HepG2 (cell line): ENCODE measurements around the gene ABCC12. TPM values are rescaled to one million over a fixed set of nuclear protein-coding genes. Genes with fewer than 3 reads are reported as not detected.

Experiments
- CERS6 ChIP-seq: sonication (generic); formaldehyde crosslinking; IDR thresholded peaks from 2 replicates; pipeline ENCODE4 v1.5.0; 2020; ENCODE audit warnings: missing genetic modification reagents
- CHD2 ChIP-seq: IDR thresholded peaks from 2 replicates; pipeline ENCODE4 v1.6.1; 2011; ENCODE audit warnings: low read depth, low read length, improper control_type of control experiment
- DMAP1 ChIP-seq: IDR thresholded peaks from 2 replicates; pipeline ENCODE4 v1.6.1; 2016
- KDM3A ChIP-seq: IDR thresholded peaks from 2 replicates; pipeline ENCODE4 v1.6.1; 2018; ENCODE audit warnings: low read depth, missing compliant biosample characterization
- NCOA2 ChIP-seq: sonication (generic); formaldehyde crosslinking; IDR thresholded peaks from 2 replicates; pipeline ENCODE4 v1.8.0; 2022; ENCODE audit warnings: inconsistent platforms
- PITX1 ChIP-seq: sonication (generic); formaldehyde crosslinking; IDR thresholded peaks from 2 replicates; pipeline ENCODE4 v1.5.1; 2020; ENCODE audit warnings: mild to moderate bottlenecking, missing genetic modification reagents
- RELA ChIP-seq: sonication (generic); formaldehyde crosslinking; IDR thresholded peaks from 2 replicates; pipeline ENCODE4 v1.4.0; 2020; ENCODE audit warnings: missing genetic modification reagents
- SAFB2 ChIP-seq: sonication (generic); formaldehyde crosslinking; IDR thresholded peaks from 2 replicates; pipeline ENCODE4 v1.5.1; 2020; ENCODE audit warnings: missing genetic modification reagents, low read depth, mild to moderate bottlenecking, borderline replicate concordance
- SNRNP70 ChIP-seq: fragments of 200-400 bp; formaldehyde crosslinking; IDR thresholded peaks from 2 replicates; pipeline ENCODE4 v1.6.1; 2017; ENCODE audit warnings: mild to moderate bottlenecking, low read depth, low read length, moderate library complexity
- SOX5 ChIP-seq: IDR thresholded peaks from 2 replicates; pipeline ENCODE4 v1.6.1; 2016; ENCODE audit warnings: borderline replicate concordance
- SPEN ChIP-seq: sonication (generic); formaldehyde crosslinking; IDR thresholded peaks from 2 replicates; pipeline ENCODE4 v1.5.1; 2020; ENCODE audit warnings: low read depth, mild to moderate bottlenecking, missing genetic modification reagents
- ZNF142 ChIP-seq: sonication (generic); formaldehyde crosslinking; IDR thresholded peaks from 2 replicates; pipeline ENCODE4 v1.4.0; 2020; ENCODE audit warnings: missing genetic modification reagents
- ZNF446 ChIP-seq: sonication (generic); formaldehyde crosslinking; IDR thresholded peaks from 2 replicates; pipeline ENCODE4 v1.5.0; 2020; ENCODE audit warnings: mild to moderate bottlenecking, missing genetic modification reagents
- ZNF451 ChIP-seq: sonication (generic); formaldehyde crosslinking; IDR thresholded peaks from 2 replicates; pipeline ENCODE4 v1.5.0; 2020; ENCODE audit warnings: mild to moderate bottlenecking, missing genetic modification reagents
- ZNF563 ChIP-seq: sonication (generic); formaldehyde crosslinking; IDR thresholded peaks from 2 replicates; pipeline ENCODE4 v1.8.0; 2022; ENCODE audit warnings: mild to moderate bottlenecking, moderate library complexity, missing genetic modification reagents
- polyA plus RNA-seq, 8 experiments: library from polyadenylated mRNA; depleted of rRNA in 3 of 8; stranded (reverse) in 7 of 8; unstranded in 1 of 8; fragments of >200 nt; fragmentation: Illumina TruSeq in 4 of 8; extraction: Trizol in 4 of 8; gene quantifications; 2 replicates each; pipeline versions ENCODE4 v1.2.1 to v1.2.3, GENCODE V29; 2011 to 2016; ENCODE audit warnings: low read depth in 4 of 8, missing spikeins in 1 of 8, mixed read lengths in 1 of 8; ENCODE audit not compliant: insufficient read depth in 1 of 8
- total RNA-seq, 5 experiments: library from RNA; depleted of rRNA; stranded (reverse); fragments of >200 nt; fragmentation: Illumina TruSeq; extraction: Trizol; gene quantifications; 2 replicates each; pipeline ENCODE4 v1.2.3, GENCODE V29; 2016; ENCODE audit warnings: low read depth in 1 of 5
- TF ChIP-seq, protein P1 (sequence below): sonication (generic); formaldehyde crosslinking; IDR thresholded peaks from 2 replicates; pipeline ENCODE4 v1.8.0; 2022; ENCODE audit warnings: mild to moderate bottlenecking, missing genetic modification reagents
- TF ChIP-seq, protein P2 (sequence below): sonication (generic); formaldehyde crosslinking; IDR thresholded peaks from 2 replicates; pipeline ENCODE4 v1.4.0; 2020; ENCODE audit warnings: missing genetic modification reagents
- TF ChIP-seq, protein P3 (sequence below): IDR thresholded peaks from 2 replicates; pipeline ENCODE4 v1.6.1; 2012; ENCODE audit warnings: low read depth, low read length, improper control_type of control experiment
- TF ChIP-seq, protein P4 (sequence below): sonication (generic); formaldehyde crosslinking; IDR thresholded peaks from 2 replicates; pipeline ENCODE4 v1.8.1; 2023; ENCODE audit warnings: mild to moderate bottlenecking, missing genetic modification reagents

ABCC12 gene
- total and polyA plus RNA-seq, 2 of the 13 experiments (the other 11 are each of a cell fraction or from before 2014, with no cell fraction given): not detected

DNA sequence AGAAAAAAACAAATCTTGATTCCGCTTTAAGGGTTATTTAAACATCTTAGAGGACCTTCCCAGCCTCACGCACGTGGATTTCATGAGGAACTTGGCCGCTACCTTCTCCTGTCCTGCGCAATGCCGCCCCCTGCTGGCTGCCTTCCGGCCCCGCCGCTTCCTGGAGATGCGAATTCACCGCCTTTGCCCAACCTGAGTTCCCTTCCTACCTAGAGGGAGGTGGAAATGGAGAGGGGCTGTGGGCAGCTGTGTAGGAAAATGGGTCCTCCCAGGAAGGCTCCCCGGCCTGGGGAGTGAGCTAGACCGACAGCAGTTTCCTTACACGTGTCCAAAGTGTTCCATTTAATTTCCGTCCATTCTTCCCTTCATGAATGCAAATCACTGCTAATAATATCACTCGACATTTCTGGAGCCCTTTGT lies 1.0 kb upstream of the ABCC12 start (continued):
- TF ChIP-seq DMAP1 (no peak), PITX1 (CRISPR knock-in tag) (no peak), SOX5 (CRISPR knock-in tag) (no peak), ZNF446 (CRISPR knock-in tag) (no peak), ZNF563 (CRISPR knock-in tag) (no peak), KDM3A (CRISPR knock-in tag) (no peak), ZNF451 (CRISPR knock-in tag) (no peak), SAFB2 (no peak), ZNF142 (CRISPR knock-in tag) (no peak), SNRNP70 (no peak), NCOA2 (CRISPR knock-in tag) (0 out of 2 replicates have a peak, but pooled peaks have one; percentile 22), CERS6 (CRISPR knock-in tag) (no peak), CHD2 (no peak), SPEN (CRISPR knock-in tag) (no peak), RELA (CRISPR knock-in tag) (no peak)
- TF ChIP-seq, protein P1, sequence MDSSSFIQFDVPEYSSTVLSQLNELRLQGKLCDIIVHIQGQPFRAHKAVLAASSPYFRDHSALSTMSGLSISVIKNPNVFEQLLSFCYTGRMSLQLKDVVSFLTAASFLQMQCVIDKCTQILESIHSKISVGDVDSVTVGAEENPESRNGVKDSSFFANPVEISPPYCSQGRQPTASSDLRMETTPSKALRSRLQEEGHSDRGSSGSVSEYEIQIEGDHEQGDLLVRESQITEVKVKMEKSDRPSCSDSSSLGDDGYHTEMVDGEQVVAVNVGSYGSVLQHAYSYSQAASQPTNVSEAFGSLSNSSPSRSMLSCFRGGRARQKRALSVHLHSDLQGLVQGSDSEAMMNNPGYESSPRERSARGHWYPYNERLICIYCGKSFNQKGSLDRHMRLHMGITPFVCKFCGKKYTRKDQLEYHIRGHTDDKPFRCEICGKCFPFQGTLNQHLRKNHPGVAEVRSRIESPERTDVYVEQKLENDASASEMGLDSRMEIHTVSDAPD: no peak
- TF ChIP-seq, protein P2, sequence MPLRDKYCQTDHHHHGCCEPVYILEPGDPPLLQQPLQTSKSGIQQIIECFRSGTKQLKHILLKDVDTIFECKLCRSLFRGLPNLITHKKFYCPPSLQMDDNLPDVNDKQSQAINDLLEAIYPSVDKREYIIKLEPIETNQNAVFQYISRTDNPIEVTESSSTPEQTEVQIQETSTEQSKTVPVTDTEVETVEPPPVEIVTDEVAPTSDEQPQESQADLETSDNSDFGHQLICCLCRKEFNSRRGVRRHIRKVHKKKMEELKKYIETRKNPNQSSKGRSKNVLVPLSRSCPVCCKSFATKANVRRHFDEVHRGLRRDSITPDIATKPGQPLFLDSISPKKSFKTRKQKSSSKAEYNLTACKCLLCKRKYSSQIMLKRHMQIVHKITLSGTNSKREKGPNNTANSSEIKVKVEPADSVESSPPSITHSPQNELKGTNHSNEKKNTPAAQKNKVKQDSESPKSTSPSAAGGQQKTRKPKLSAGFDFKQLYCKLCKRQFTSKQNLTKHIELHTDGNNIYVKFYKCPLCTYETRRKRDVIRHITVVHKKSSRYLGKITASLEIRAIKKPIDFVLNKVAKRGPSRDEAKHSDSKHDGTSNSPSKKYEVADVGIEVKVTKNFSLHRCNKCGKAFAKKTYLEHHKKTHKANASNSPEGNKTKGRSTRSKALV: no peak
- TF ChIP-seq, protein P3, sequence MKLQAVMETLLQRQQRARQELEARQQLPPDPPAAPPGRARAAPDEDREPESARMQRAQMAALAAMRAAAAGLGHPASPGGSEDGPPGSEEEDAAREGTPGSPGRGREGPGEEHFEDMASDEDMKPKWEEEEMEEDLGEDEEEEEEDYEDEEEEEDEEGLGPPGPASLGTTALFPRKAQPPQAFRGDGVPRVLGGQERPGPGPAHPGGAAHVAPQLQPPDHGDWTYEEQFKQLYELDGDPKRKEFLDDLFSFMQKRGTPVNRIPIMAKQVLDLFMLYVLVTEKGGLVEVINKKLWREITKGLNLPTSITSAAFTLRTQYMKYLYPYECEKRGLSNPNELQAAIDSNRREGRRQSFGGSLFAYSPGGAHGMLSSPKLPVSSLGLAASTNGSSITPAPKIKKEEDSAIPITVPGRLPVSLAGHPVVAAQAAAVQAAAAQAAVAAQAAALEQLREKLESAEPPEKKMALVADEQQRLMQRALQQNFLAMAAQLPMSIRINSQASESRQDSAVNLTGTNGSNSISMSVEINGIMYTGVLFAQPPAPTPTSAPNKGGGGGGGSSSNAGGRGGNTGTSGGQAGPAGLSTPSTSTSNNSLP: no peak
- TF ChIP-seq, protein P4, sequence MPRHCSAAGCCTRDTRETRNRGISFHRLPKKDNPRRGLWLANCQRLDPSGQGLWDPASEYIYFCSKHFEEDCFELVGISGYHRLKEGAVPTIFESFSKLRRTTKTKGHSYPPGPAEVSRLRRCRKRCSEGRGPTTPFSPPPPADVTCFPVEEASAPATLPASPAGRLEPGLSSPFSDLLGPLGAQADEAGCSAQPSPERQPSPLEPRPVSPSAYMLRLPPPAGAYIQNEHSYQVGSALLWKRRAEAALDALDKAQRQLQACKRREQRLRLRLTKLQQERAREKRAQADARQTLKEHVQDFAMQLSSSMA: no peak
